Fibroblast of lung (primary cell): ENCODE data around the gene BEND3.

Source experiments
- CTCF ChIP-seq, 2 donors: IDR thresholded peaks in 1 of 2; conservative IDR thresholded peaks in 1 of 2; 1 replicate in 1 of 2; 2 replicates in 1 of 2; pipeline ENCODE4 v1.5.1; 2011 to 2012; ENCODE audit warnings: low read length in 2 of 2, control low read depth in 1 of 2, inconsistent platforms in 1 of 2, low read depth in 1 of 2, mild to moderate bottlenecking in 1 of 2
- EZH2 ChIP-seq: IDR thresholded peaks from 2 replicates; pipeline ENCODE4 v1.5.1; 2012; ENCODE audit warnings: low read length, control low read depth, mild to moderate bottlenecking; ENCODE audit errors: missing control alignments

DNA sequence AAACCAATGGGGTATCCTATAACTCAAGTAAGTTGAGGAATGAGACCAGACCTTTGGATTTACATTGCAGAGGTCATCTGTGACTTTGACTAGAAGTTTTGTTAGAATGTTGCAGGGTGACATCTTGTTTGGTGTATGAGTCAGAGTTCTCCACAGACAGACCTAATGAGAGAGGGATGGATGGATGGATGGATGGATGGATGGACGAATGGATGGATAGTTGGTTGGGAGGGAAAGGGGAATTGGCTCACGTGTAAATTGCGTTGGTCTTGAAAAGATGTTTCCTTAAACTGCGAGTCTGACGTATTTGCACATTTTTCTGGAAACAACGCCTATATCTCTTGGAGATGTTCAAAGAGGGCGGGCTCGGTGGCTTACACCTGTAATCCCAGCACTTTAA, 88.3 kb downstream of the BEND3 start:
- TF ChIP-seq CTCF (conservative IDR thresholded peaks at IDR 0.05 in 1 of 2, IDR thresholded peaks at IDR 0.05 in 1 of 2; ENCODE audit: low read depth in 1 of 2, low read length in 2 of 2) (no peak), EZH2 (no peak)
